NCI-H2081 (cell line): ENCODE measurements around the gene USH2A.

Source experiments
- DNase-seq, 2 experiments: peaks; one replicate each; lab custom pipeline; 2025; lab: John Stamatoyannopoulos, UW

USH2A gene

GRCh38 chr1:216422821-216423520, at the start of gene USH2A:
USH2A (minus strand) TSS chr1:216423448; CDS start chr1:216422336, 1,112 bp downstream.
- peak; percentile 44 to 76 for DNase-seq

- DNase-seq = no peak
Observed at GRCh38 chr1:216466162-216466801, 43.0 kb upstream of the USH2A start.

GRCh38 chr1:216464489-216464888, 41.2 kb upstream of the USH2A start:
- DNase-seq = no peak

- DNase-seq = no peak
Observed at GRCh38 chr1:216462066-216462775, 39.0 kb upstream of the USH2A start.

GRCh38 chr1:216461466-216461865, 38.2 kb upstream of the USH2A start:
- DNase-seq = no peak

GRCh38 chr1:216459651-216460207, 36.5 kb upstream of the USH2A start:
- DNase-seq = no peak

GRCh38 chr1:216458812-216459211, 35.6 kb upstream of the USH2A start:
- no peak for DNase-seq

GRCh38 chr1:216457356-216457755, 34.1 kb upstream of the USH2A start:
- DNase-seq = no peak

GRCh38 chr1:216456682-216457081, 33.4 kb upstream of the USH2A start:
- DNase-seq = no peak

- DNase-seq = no peak
Observed at GRCh38 chr1:216453777-216454176, 30.5 kb upstream of the USH2A start.

- DNase-seq = no peak
Observed at GRCh38 chr1:216450227-216450626, 27.0 kb upstream of the USH2A start.

GRCh38 chr1:216448011-216448510, 24.8 kb upstream of the USH2A start:
- DNase-seq = peak; percentile 32 to 69

- DNase-seq = no peak
Observed at GRCh38 chr1:216437603-216438002, 14.4 kb upstream of the USH2A start.

- no peak for DNase-seq
Observed at GRCh38 chr1:216434232-216434631, 11.0 kb upstream of the USH2A start.

- no peak for DNase-seq
Observed at GRCh38 chr1:216433175-216433574, 9.9 kb upstream of the USH2A start.

GRCh38 chr1:216430744-216431143, 7.5 kb upstream of the USH2A start:
- DNase-seq = peak in 1 of 2 experiments; percentile 15

GRCh38 chr1:216425577-216425976, 2.3 kb upstream of the USH2A start:
- no peak for DNase-seq

GRCh38 chr1:216420746-216421145, 2.5 kb downstream of the USH2A start:
- no peak for DNase-seq

- DNase-seq = no peak
Observed at GRCh38 chr1:216420263-216420662, 3.0 kb downstream of the USH2A start.

GRCh38 chr1:216416488-216416887, 6.8 kb downstream of the USH2A start:
- DNase-seq = no peak

GRCh38 chr1:216410026-216410425, 13.2 kb downstream of the USH2A start:
- DNase-seq = no peak

- no peak for DNase-seq
Observed at GRCh38 chr1:216390956-216391355, 32.3 kb downstream of the USH2A start.

GRCh38 chr1:216389774-216390173, 33.5 kb downstream of the USH2A start:
- DNase-seq = no peak
